HG03378 (cell line): ENCODE measurements around the gene EFR3B.
"Not testable (repeated sequence)": the region's sequence is repeated elsewhere in the genome, so short reads cannot be mapped to it uniquely, and the experiment has no call there.

Source experiments
- ATAC-seq: cut with Tn5 transposase; IDR thresholded peaks from one replicate; pipeline ENCODE4 v1.9.1; 2021; ENCODE audit warnings: mild to moderate bottlenecking, moderate library complexity; ENCODE audit not compliant: unreplicated experiment

The EFR3B gene

GRCh38 chr2:25103287-25103871, 61.5 kb downstream of the EFR3B start:
- no peak for ATAC-seq

- no peak for ATAC-seq
These were observed 62.9 kb downstream of the EFR3B start for GRCh38 chr2:25104736-25105135.

- no peak for ATAC-seq
These were observed 63.6 kb downstream of the EFR3B start for GRCh38 chr2:25105336-25106085.

- ATAC-seq: no peak
These were observed 67.9 kb downstream of the EFR3B start for GRCh38 chr2:25109822-25110221.

- ATAC-seq: no peak
These were observed 70.2 kb downstream of the EFR3B start for GRCh38 chr2:25112113-25112512.

GRCh38 chr2:25115249-25115883, 73.5 kb downstream of the EFR3B start:
- ATAC-seq: no peak

- ATAC-seq: no peak
These were observed 74.0 kb downstream of the EFR3B start for GRCh38 chr2:25115902-25116301.

GRCh38 chr2:25116956-25117355, 75.1 kb downstream of the EFR3B start:
- ATAC-seq: no peak

- ATAC-seq: no peak
These were observed 77.4 kb downstream of the EFR3B start for GRCh38 chr2:25119263-25119662.

- no peak for ATAC-seq
These were observed 80.5 kb downstream of the EFR3B start for GRCh38 chr2:25122367-25122766.

- ATAC-seq: no peak
These were observed 81.8 kb downstream of the EFR3B start for GRCh38 chr2:25123682-25124081.

GRCh38 chr2:25125189-25125588, 83.3 kb downstream of the EFR3B start:
- no peak for ATAC-seq

GRCh38 chr2:25125976-25126375, 84.1 kb downstream of the EFR3B start:
- no peak for ATAC-seq

GRCh38 chr2:25127071-25127470, 85.2 kb downstream of the EFR3B start:
- ATAC-seq: not testable (repeated sequence)

- no peak for ATAC-seq
These were observed 85.8 kb downstream of the EFR3B start for GRCh38 chr2:25127646-25128045.

- no peak for ATAC-seq
These were observed 88.1 kb downstream of the EFR3B start for GRCh38 chr2:25129901-25130520.

GRCh38 chr2:25131253-25131566, 89.3 kb downstream of the EFR3B start:
- no peak for ATAC-seq

GRCh38 chr2:25131567-25132298, 89.9 kb downstream of the EFR3B start:
- ATAC-seq: no peak

GRCh38 chr2:25132299-25132635, 90.4 kb downstream of the EFR3B start:
- no peak for ATAC-seq

GRCh38 chr2:25132693-25133092, 90.8 kb downstream of the EFR3B start:
- ATAC-seq: no peak

- not testable (repeated sequence) for ATAC-seq
These were observed 98.7 kb downstream of the EFR3B start for GRCh38 chr2:25140535-25140934.
